Measurements from ENCODE around the gene ZNF835. TPM values are rescaled to one million over a fixed set of nuclear protein-coding genes. Genes with fewer than 3 reads are reported as not detected.

ZNF835 gene
- total RNA-seq, 1 donor from 2014 or later, result 0.13 TPM

DNA sequence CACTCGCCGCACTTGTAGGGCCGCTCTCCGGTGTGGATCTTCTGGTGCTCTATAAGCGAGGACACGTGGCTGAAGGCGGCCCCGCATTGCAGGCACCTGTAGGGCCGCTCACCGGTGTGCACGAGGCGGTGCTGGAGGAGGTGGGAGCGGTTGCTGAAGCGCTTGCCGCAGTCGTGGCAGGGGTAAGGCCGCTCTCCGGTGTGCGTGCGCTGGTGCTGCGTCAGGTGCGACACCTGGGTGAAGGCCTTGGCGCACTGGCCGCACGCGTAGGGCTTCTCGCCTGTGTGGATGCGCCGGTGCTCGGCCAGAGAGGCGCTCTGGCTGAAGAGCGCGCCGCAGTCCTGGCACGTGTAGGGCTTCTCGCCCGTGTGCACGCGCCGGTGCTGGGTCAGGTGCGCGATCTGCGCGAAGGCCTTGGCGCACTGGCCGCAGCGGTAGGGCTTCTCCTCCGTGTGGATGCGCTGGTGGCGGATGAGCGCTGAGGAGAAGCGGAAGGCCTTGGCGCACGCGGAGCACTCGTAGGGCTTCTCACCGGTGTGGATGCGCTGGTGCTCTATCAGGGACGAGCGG lies 7.5 kb downstream of the ZNF835 start:
- DNase-seq (ENCODE audit: low read depth in 2 of 2), result no peak

DNA sequence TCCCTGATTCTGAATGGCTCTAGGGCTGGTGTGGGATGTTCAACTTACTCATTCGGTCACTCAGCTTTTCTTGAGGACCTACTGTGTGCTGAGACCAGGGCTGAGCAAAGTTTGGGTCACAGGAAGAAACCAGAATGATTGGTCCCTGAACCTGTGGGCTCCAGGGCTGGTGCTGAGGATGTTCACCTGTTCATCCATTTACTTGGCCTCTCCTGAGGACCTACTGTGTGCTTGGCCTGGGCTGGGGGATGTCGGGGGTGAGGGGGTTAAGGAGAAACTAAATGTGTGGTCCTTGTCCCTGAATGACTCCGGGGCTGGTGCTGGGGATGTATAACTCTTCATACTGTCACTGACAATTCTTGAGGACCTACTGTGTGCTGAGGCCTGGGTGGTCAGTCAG lies 10.3 kb downstream of the ZNF835 start:
- no peak for DNase-seq (ENCODE audit: low read depth in 2 of 2)

GRCh38 chr19:56660381-56661107 lies 11.0 kb downstream of the ZNF835 start:
- no peak for DNase-seq (ENCODE audit: low read depth in 2 of 2)

- no peak for DNase-seq (ENCODE audit: low read depth in 2 of 2)
These were observed 17.4 kb downstream of the ZNF835 start for GRCh38 chr19:56654151-56654550.

GRCh38 chr19:56643460-56643955 lies 28.0 kb downstream of the ZNF835 start:
- no peak for DNase-seq (ENCODE audit: low read depth in 2 of 2)

- no peak for DNase-seq (ENCODE audit: low read depth in 2 of 2)
These were observed 28.7 kb downstream of the ZNF835 start, which contains the start of gene SMIM17 for GRCh38 chr19:56642711-56643459. Gene SMIM17 (plus strand): TSS chr19:56643159. CDS start chr19:56645668, 2,509 bp downstream.

DNA sequence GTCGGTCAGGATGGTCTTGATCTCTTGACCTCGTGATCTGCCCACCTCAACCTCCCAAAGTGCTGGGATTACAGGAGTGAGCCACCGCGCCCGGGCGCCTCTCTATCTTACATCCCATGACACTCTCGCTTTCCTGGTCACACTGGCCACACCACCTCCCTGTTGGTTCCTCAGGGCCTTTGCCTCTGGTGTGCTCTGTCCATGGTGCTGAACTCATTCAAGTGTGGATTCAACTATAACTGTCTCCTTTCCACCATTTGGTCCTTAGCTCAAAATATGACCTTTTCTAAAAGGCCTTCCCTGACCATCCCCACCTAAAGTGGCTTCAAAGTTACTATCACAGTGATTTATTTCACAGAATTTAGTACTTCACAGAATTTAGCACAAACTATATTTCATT lies 32.3 kb downstream of the ZNF835 start:
- peak in 1 of 2 donors; percentile 42 for DNase-seq (ENCODE audit: low read depth in 2 of 2)

DNA sequence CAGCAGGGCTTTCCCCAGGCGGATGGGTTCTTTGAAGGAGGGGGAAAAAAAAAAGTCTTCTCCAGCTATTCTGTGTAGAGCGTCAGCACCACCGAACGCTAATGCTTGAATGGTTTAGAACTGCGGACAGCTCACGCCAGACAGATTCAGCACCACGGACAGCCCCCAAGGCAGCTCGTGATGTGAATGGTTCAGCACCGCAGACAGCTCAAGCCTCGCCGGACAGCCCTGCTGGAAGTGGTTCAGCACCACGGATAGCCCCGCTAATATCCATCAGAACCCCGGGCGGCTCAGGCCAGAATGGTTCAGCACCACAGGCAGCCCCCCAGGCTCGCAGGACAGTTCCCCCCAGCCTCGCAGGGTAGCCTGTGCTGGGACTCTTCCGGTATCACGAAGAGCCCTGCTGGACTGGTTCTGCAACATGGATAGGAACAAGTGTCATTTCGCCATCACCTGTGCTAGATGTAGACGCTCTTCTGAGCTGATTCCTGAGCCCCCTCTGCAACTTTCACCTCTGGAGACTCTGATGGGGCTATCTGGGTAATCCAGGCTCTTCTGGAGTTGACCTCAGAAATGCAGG lies 33.5 kb downstream of the ZNF835 start:
- DNase-seq (ENCODE audit: low read depth in 2 of 2), result peak; percentile 47 to 89

DNA sequence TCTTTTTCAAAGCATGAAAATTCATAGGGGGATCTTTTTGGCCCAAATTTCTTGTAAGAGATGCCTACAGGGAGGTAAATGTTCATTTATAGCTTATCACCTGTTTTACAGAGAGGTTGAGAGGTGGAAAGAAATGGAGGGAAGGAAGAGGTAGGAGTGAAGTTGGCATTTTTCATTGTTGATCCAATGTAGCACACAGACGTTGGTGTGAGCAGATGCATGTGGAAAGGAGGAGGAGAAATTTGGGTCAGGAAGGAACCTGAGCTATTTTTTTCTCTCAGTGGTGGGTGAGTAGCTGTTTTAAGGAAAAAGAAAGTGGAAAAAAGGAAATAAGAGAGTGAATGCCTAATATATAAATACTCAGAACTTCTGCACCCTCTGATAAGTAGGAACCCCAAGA lies 38.5 kb downstream of the ZNF835 start:
- DNase-seq (ENCODE audit: low read depth in 2 of 2), result no peak

- DNase-seq (ENCODE audit: low read depth in 2 of 2), result no peak
These were observed 45.8 kb downstream of the ZNF835 start for GRCh38 chr19:56625708-56626107.

DNA sequence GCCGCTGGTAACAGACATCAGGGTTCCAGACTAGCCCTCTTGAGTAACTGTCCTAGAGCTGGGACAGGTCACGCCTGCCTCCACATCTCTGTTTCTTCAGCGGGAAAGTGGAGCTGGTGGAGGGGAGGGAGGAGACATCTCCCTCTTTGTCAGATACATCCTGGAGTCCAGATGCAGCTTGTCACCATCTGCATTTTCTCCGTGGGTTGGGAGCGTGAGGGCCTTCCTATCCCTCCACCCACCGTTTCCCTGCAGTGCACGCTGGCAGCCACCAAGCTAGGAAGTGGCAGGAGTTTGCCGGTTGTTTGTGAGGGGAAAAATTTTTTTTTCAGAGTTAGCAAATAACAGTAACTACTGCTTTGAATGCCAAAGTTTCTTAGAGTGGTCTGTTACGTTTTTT lies 48.6 kb downstream of the ZNF835 start:
- no peak for DNase-seq (ENCODE audit: low read depth in 2 of 2)

GRCh38 chr19:56622374-56622773 lies 49.2 kb downstream of the ZNF835 start:
- no peak for DNase-seq (ENCODE audit: low read depth in 2 of 2)

DNA sequence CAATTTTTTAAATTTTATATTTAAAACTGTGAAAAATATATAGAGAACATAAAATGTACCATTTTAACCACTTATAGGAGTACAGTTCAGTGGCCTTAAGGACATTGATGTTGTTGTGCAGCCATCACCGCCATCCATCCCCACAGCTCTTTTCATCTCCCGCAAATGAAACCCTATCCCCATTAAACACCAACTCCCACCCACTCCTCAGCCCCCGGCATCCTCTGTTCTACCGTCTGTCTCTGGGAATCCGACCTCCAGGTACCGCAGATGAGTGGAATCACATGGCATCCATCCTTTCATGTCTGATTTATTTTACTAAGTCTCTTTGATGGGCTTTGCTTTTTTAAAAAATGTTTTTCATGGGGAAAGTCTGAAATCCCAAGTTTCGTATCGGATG lies 52.4 kb downstream of the ZNF835 start:
- no peak for DNase-seq (ENCODE audit: low read depth in 2 of 2)

GRCh38 chr19:56617531-56617930 lies 54.0 kb downstream of the ZNF835 start:
- DNase-seq (ENCODE audit: low read depth in 2 of 2), result no peak

- DNase-seq (ENCODE audit: low read depth in 2 of 2), result no peak
These were observed 57.9 kb downstream of the ZNF835 start for GRCh38 chr19:56613639-56614038.

- DNase-seq (ENCODE audit: low read depth in 2 of 2), result no peak
These were observed 58.8 kb downstream of the ZNF835 start for GRCh38 chr19:56612737-56613136.

Other genes starting within 250 kb of the ZNF835 start
- gene ZNF667, start 194.4 kb downstream of the ZNF835 start, total RNA-seq, result 1.8 and 2.5 TPM in 2 replicates
- gene ZNF471, start 163.9 kb downstream of the ZNF835 start, total RNA-seq, result 0.90 and 1.5 TPM in 2 replicates
- gene ZFP28, start 132.8 kb downstream of the ZNF835 start, total RNA-seq, result 4.6 and 5.4 TPM in 2 replicates
- 3.1 and 3.5 TPM in 2 replicates for gene ZNF470, start 104.3 kb downstream of the ZNF835 start, total RNA-seq
- gene ZNF71, start 76.5 kb downstream of the ZNF835 start, total RNA-seq, result 8.9 and 12.9 TPM in 2 replicates
- gene SMIM17, start 28.6 kb downstream of the ZNF835 start, total RNA-seq, result 0.26 and 0.51 TPM in 2 replicates
- 0.26 and 0.89 TPM in 2 replicates for gene PEG3, start 169.0 kb upstream of the ZNF835 start, total RNA-seq
- gene ZIM2, start 169.0 kb upstream of the ZNF835 start, total RNA-seq, result under 0.01 TPM in 1 of 2 replicates, not detected in the other